GM23338 (cell line): ENCODE measurements around the gene CSF1R.

Experiments
- EZH2 ChIP-seq: fragments of 200-600 bp; sonication (generic); IDR thresholded peaks from one replicate; pipeline ENCODE4 v1.8.0; 2017; ENCODE audit warnings: antibody characterized with exemption, mild to moderate bottlenecking, low read depth; ENCODE audit not compliant: unreplicated experiment
- POLR2AphosphoS5 ChIP-seq: IDR thresholded peaks from 2 replicates; pipeline ENCODE4 v1.6.1; 2016; ENCODE audit warnings: antibody characterized with exemption, low read depth
- REST ChIP-seq: IDR thresholded peaks from one replicate; pipeline ENCODE4 v1.6.1; 2018; ENCODE audit warnings: antibody characterized with exemption; ENCODE audit not compliant: unreplicated experiment
- STAT1 ChIP-seq: IDR thresholded peaks from one replicate; pipeline ENCODE4 v1.6.1; 2016; ENCODE audit warnings: antibody characterized with exemption; ENCODE audit not compliant: unreplicated experiment
- TF ChIP-seq, protein P1 (sequence below), 2 experiments: fragments of 200-600 bp in 1 of 2; sonication (generic) in 1 of 2; conservative IDR thresholded peaks; 2 replicates each; pipeline versions ENCODE4 v1.5.1 to v1.6.1; 2016 to 2017; ENCODE audit warnings: antibody characterized with exemption in 2 of 2, low read depth in 2 of 2, mild to moderate bottlenecking in 2 of 2, moderate library complexity in 1 of 2

GRCh38 chr5:150034662-150035061 is 51.7 kb downstream of the CSF1R start:
- TF ChIP-seq, protein P1, sequence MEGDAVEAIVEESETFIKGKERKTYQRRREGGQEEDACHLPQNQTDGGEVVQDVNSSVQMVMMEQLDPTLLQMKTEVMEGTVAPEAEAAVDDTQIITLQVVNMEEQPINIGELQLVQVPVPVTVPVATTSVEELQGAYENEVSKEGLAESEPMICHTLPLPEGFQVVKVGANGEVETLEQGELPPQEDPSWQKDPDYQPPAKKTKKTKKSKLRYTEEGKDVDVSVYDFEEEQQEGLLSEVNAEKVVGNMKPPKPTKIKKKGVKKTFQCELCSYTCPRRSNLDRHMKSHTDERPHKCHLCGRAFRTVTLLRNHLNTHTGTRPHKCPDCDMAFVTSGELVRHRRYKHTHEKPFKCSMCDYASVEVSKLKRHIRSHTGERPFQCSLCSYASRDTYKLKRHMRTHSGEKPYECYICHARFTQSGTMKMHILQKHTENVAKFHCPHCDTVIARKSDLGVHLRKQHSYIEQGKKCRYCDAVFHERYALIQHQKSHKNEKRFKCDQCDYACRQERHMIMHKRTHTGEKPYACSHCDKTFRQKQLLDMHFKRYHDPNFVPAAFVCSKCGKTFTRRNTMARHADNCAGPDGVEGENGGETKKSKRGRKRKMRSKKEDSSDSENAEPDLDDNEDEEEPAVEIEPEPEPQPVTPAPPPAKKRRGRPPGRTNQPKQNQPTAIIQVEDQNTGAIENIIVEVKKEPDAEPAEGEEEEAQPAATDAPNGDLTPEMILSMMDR (conservative IDR thresholded peaks at IDR 0.05; ENCODE audit: low read depth in 2 of 2) = no peak
- TF ChIP-seq EZH2 = no peak
- no peak for TF ChIP-seq REST
- TF ChIP-seq POLR2AphosphoS5 = no peak
- no peak for TF ChIP-seq STAT1
